NCI-H1436 treated with DMSO at 0.1 percent for 48 hours (cell line): Measurements from ENCODE around the gene POLDIP2.

Experiments
- DNase-seq: peaks from one replicate; lab custom pipeline; 2025; lab: John Stamatoyannopoulos, UW

The POLDIP2 gene

GRCh38 chr17:28317099-28317965, 40.0 kb downstream of the POLDIP2 start:
- no peak for DNase-seq

GRCh38 chr17:28315846-28316705, 41.3 kb downstream of the POLDIP2 start:
- no peak for DNase-seq

DNA sequence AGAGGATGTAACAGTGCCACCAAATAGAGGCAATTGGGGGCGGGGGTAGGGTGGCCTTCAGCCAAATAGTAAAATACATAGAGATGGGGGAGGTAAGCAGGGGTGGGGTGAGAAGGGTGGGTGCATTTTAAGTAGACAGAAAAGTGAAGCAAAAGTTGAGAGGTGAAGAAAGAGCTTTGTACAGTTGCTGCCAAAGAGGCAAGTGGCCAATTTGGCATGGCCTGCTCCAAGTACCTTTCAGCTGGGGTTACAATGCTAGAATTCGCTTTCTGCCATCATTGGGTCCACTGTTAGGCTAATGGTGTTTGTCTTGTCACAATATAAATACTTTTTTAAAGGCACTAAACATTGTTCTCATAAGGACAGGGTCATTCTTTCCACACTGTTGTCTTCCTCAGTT, 43.5 kb downstream of the POLDIP2 start:
- DNase-seq = no peak

GRCh38 chr17:28306954-28307401, 50.3 kb downstream of the POLDIP2 start:
- no peak for DNase-seq

GRCh38 chr17:28298449-28298848, 58.9 kb downstream of the POLDIP2 start:
- no peak for DNase-seq
